K562 (cell line): ENCODE measurements around the gene GMPR. TPM values are rescaled to one million over a fixed set of nuclear protein-coding genes. Genes with fewer than 3 reads are reported as not detected.

Experiments used
- C11orf30 ChIP-seq: fragments of 450-650 bp; IDR thresholded peaks from 2 replicates; pipeline ENCODE4 v1.6.1; 2016; ENCODE audit warnings: low read depth, mild to moderate bottlenecking
- CBFA2T2 ChIP-seq: fragments of 450-650 bp; conservative IDR thresholded peaks from 2 replicates; pipeline ENCODE4 v1.6.1; 2017; ENCODE audit warnings: mild to moderate bottlenecking
- CREBBP ChIP-seq: IDR thresholded peaks from one replicate; pipeline ENCODE4 v1.6.1; 2012; ENCODE audit warnings: low read depth, mild to moderate bottlenecking, control low read depth, inconsistent platforms, low read length
- HNRNPK ChIP-seq: fragments of 200-400 bp; formaldehyde crosslinking; IDR thresholded peaks from one replicate; pipeline ENCODE4 v1.6.1; 2018; ENCODE audit warnings: mild to moderate bottlenecking, low read depth, low read length; ENCODE audit not compliant: poor library complexity, severe bottlenecking
- HNRNPLL ChIP-seq: fragments of 200-400 bp; formaldehyde crosslinking; IDR thresholded peaks from 2 replicates; pipeline ENCODE4 v1.6.1; 2017; ENCODE audit warnings: low read length, low read depth, mild to moderate bottlenecking; ENCODE audit not compliant: poor library complexity, severe bottlenecking
- L3MBTL2 ChIP-seq: fragments of 450-650 bp; IDR thresholded peaks from 2 replicates; pipeline ENCODE4 v1.6.1; 2016; ENCODE audit warnings: mild to moderate bottlenecking, moderate library complexity
- MBD2 ChIP-seq: sonication (generic); IDR thresholded peaks from 2 replicates; pipeline ENCODE4 v1.6.1; 2016; ENCODE audit warnings: low read depth, borderline replicate concordance
- POLR2B ChIP-seq: fragments of 450-650 bp; IDR thresholded peaks from 2 replicates; pipeline ENCODE4 v1.6.1; 2018; ENCODE audit warnings: low read depth; ENCODE audit not compliant: partially characterized antibody
- RHOXF2B ChIP-seq: fragments of 250-450 bp; sonication (Bioruptor Pico); conservative IDR thresholded peaks from 2 replicates; pipeline ENCODE4 v1.5.1; 2021
- STAT5A ChIP-seq: IDR thresholded peaks from 2 replicates; pipeline ENCODE4 v1.6.1; 2012; ENCODE audit warnings: low read length, inconsistent platforms, borderline replicate concordance
- TOE1 ChIP-seq, 2 experiments: fragments of 450-650 bp in 1 of 2; sonication (generic) in 1 of 2; formaldehyde crosslinking in 1 of 2; IDR thresholded peaks; 2 replicates each; pipeline versions ENCODE4 v1.7.1 to v1.8.0; 2016 to 2022; ENCODE audit warnings: borderline replicate concordance in 2 of 2, mild to moderate bottlenecking in 2 of 2, antibody characterized with exemption in 1 of 2, inconsistent platforms in 1 of 2, low read depth in 1 of 2, missing genetic modification reagents in 1 of 2, moderate library complexity in 1 of 2
- ZKSCAN8 ChIP-seq: fragments of 200-800 bp; sonication (Bioruptor generic); IDR thresholded peaks from 2 replicates; pipeline ENCODE4 v1.6.1; 2016; ENCODE audit warnings: missing genetic modification characterization, missing compliant biosample characterization
- ZNF12 ChIP-seq: sonication (generic); formaldehyde crosslinking; IDR thresholded peaks from 2 replicates; pipeline ENCODE4 v1.4.0; 2020; ENCODE audit warnings: mild to moderate bottlenecking, missing genetic modification reagents
- ZNF274 ChIP-seq: IDR thresholded peaks from 2 replicates; pipeline ENCODE4 v1.6.1; 2011; ENCODE audit warnings: low read depth, mild to moderate bottlenecking, low read length, moderate library complexity, borderline replicate concordance
- ZNF561 ChIP-seq: fragments of 450-650 bp; formaldehyde crosslinking; conservative IDR thresholded peaks from 2 replicates; pipeline ENCODE4 v1.4.0; 2020; ENCODE audit warnings: mild to moderate bottlenecking, moderate library complexity
- ZNF583 ChIP-seq: fragments of 250-450 bp; sonication (Bioruptor Pico); IDR thresholded peaks from 2 replicates; pipeline ENCODE4 v1.4.0; 2020
- polyA plus RNA-seq, 8 experiments: library from polyadenylated mRNA; depleted of rRNA in 4 of 8; stranded (reverse) in 5 of 8; unstranded in 3 of 8; fragments of >200 nt; fragmentation: Nextera tagmentation in 2 of 8; fragmentation: Illumina TruSeq in 1 of 8; extraction: Ambion mirVana in 2 of 8; extraction: Trizol in 1 of 8; gene quantifications; 2 replicates each; pipeline versions ENCODE4 v1.2.1 to v1.2.3, GENCODE V29; 2011 to 2014; ENCODE audit warnings: inconsistent platforms in 1 of 8, missing spikeins in 1 of 8
- total RNA-seq, 7 experiments: library from RNA; depleted of rRNA in 6 of 7; stranded (reverse); fragments of >200 nt in 6 of 7; fragmentation: Illumina TruSeq in 2 of 7; extraction: Trizol in 2 of 7; gene quantifications; 2 replicates each; pipeline versions ENCODE4 v1.2.1 to v1.2.3, GENCODE V29; 2011 to 2021; ENCODE audit warnings: low replicate concordance in 1 of 7
- TF ChIP-seq, protein P1 (sequence below): fragments of 250-450 bp; sonication (Bioruptor Pico); IDR thresholded peaks from 2 replicates; pipeline ENCODE4 v1.8.0; 2022; ENCODE audit warnings: inconsistent platforms, mild to moderate bottlenecking, moderate library complexity, borderline replicate concordance
- TF ChIP-seq, protein P2 (sequence below): fragments of 250-450 bp; sonication (Bioruptor Pico); IDR thresholded peaks from 2 replicates; pipeline ENCODE4 v1.4.0; 2020; ENCODE audit warnings: borderline replicate concordance
- TF ChIP-seq, protein P3 (sequence below): fragments of 450-650 bp; IDR thresholded peaks from 2 replicates; pipeline ENCODE4 v1.7.0; 2016; ENCODE audit warnings: borderline replicate concordance
- TF ChIP-seq, protein P4 (sequence below), 2 experiments: fragments of 150-350 bp in 1 of 2; IDR thresholded peaks; 2 replicates each; pipeline ENCODE4 v1.6.1; 2012 to 2016; ENCODE audit warnings: low read depth in 2 of 2, low read length in 2 of 2, mild to moderate bottlenecking in 1 of 2, moderate library complexity in 1 of 2

Gene GMPR
- total and polyA plus RNA-seq, 9 of the 15 experiments (the other 6 are each of a cell fraction or from before 2014, with no cell fraction given), result 34.6 to 83.7 (median 49.8) TPM

DNA sequence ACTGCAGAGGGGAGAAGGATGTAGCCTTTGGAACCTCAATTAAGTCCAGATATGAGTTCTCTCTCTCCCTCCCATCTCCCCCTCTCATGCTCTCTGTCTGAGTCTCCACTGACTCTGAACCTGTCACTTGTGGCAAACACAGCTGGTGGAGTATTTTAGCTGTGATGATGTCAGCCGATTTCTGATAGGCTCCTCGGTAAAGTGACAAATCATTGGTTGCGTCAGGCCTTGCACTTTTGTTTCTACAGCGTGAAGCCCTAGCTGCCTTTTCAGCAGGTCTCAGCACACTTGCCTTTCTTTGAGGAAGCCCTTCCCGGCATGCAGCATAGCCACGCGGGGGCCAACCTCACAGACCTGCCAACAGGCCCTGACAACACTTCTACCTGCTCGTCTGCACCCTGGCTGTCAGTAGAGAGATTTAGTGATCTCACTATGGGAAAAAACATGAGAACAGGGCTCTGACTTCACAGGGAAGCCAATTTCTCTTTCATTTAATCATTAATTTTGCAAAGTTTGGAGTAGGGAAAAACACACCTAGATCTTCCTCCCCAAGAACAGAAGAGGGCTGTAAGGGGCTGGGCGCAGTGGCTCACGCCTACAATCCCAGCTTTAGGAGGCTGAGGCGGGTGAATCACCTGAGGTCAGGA is 84.4 kb downstream of the GMPR start (continued):
- TF ChIP-seq ZKSCAN8 (CRISPR knock-in tag) (no peak), C11orf30 (peak; percentile 88), CREBBP (no peak), CBFA2T2 (no peak; the same call in 1 of the 2 replicates), ZNF561 (CRISPR knock-in tag) (no peak), HNRNPK (no peak), STAT5A (no peak), TOE1 (IDR thresholded peaks at IDR 0.05; ENCODE audit: borderline replicate concordance) (peak; percentile 52; the same call in 1 of the 2 replicates), TOE1 (CRISPR knock-in tag; IDR thresholded peaks at IDR 0.05; ENCODE audit: borderline replicate concordance, low read depth) (no peak), HNRNPLL (no peak), L3MBTL2 (peak; percentile 99), POLR2B (no peak), MBD2 (peak; percentile 48; the same call in 1 of the 2 replicates), ZNF274 (no peak), ZNF12 (CRISPR knock-in tag) (0 out of 2 replicates have a peak, but pooled peaks have one; percentile 71), RHOXF2B (no peak), ZNF583 (no peak)
- TF ChIP-seq, protein P1, sequence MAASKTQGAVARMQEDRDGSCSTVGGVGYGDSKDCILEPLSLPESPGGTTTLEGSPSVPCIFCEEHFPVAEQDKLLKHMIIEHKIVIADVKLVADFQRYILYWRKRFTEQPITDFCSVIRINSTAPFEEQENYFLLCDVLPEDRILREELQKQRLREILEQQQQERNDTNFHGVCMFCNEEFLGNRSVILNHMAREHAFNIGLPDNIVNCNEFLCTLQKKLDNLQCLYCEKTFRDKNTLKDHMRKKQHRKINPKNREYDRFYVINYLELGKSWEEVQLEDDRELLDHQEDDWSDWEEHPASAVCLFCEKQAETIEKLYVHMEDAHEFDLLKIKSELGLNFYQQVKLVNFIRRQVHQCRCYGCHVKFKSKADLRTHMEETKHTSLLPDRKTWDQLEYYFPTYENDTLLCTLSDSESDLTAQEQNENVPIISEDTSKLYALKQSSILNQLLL (CRISPR knock-in tag), result no peak
- TF ChIP-seq, protein P2, sequence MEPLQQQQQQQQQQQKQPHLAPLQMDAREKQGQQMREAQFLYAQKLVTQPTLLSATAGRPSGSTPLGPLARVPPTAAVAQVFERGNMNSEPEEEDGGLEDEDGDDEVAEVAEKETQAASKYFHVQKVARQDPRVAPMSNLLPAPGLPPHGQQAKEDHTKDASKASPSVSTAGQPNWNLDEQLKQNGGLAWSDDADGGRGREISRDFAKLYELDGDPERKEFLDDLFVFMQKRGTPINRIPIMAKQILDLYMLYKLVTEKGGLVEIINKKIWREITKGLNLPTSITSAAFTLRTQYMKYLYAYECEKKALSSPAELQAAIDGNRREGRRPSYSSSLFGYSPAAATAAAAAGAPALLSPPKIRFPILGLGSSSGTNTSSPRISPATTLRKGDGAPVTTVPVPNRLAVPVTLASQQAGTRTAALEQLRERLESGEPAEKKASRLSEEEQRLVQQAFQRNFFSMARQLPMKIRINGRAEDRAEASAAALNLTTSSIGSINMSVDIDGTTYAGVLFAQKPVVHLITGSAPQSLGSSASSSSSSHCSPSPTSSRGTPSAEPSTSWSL (CRISPR knock-in tag), result no peak
- TF ChIP-seq, protein P3, sequence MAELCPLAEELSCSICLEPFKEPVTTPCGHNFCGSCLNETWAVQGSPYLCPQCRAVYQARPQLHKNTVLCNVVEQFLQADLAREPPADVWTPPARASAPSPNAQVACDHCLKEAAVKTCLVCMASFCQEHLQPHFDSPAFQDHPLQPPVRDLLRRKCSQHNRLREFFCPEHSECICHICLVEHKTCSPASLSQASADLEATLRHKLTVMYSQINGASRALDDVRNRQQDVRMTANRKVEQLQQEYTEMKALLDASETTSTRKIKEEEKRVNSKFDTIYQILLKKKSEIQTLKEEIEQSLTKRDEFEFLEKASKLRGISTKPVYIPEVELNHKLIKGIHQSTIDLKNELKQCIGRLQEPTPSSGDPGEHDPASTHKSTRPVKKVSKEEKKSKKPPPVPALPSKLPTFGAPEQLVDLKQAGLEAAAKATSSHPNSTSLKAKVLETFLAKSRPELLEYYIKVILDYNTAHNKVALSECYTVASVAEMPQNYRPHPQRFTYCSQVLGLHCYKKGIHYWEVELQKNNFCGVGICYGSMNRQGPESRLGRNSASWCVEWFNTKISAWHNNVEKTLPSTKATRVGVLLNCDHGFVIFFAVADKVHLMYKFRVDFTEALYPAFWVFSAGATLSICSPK, result no peak
- TF ChIP-seq, protein P4, sequence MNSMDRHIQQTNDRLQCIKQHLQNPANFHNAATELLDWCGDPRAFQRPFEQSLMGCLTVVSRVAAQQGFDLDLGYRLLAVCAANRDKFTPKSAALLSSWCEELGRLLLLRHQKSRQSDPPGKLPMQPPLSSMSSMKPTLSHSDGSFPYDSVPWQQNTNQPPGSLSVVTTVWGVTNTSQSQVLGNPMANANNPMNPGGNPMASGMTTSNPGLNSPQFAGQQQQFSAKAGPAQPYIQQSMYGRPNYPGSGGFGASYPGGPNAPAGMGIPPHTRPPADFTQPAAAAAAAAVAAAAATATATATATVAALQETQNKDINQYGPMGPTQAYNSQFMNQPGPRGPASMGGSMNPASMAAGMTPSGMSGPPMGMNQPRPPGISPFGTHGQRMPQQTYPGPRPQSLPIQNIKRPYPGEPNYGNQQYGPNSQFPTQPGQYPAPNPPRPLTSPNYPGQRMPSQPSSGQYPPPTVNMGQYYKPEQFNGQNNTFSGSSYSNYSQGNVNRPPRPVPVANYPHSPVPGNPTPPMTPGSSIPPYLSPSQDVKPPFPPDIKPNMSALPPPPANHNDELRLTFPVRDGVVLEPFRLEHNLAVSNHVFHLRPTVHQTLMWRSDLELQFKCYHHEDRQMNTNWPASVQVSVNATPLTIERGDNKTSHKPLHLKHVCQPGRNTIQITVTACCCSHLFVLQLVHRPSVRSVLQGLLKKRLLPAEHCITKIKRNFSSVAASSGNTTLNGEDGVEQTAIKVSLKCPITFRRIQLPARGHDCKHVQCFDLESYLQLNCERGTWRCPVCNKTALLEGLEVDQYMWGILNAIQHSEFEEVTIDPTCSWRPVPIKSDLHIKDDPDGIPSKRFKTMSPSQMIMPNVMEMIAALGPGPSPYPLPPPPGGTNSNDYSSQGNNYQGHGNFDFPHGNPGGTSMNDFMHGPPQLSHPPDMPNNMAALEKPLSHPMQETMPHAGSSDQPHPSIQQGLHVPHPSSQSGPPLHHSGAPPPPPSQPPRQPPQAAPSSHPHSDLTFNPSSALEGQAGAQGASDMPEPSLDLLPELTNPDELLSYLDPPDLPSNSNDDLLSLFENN (IDR thresholded peaks at IDR 0.05; ENCODE audit: low read depth in 2 of 2, low read length in 2 of 2), result no peak
